ENCODE results near the gene NRXN3. TPM values are rescaled to one million over a fixed set of nuclear protein-coding genes. Genes with fewer than 3 reads are reported as not detected.

Gene NRXN3
- total RNA-seq, 1 experiment from 2014 or later, result not detected

- Histone ChIP-seq H2AFZ (ENCODE audit: low read depth, low read length, poor library complexity, severe bottlenecking) (no peak overlapping the region), H3K79me2 (ENCODE audit: insufficient read depth, low read length) (no peaks in the 10 kb centered on the region), H3K27me3 (ENCODE audit: insufficient read depth, low read length) (0 out of 2 replicates have a peak, but pooled peaks cover 2% of the 10 kb centered on the region), H3K9me2 (ENCODE audit: insufficient read depth) (no peaks in the 10 kb centered on the region), H3K27ac (ENCODE audit: low read depth, low read length) (no peak overlapping the region), H3K36me3 (ENCODE audit: control insufficient read depth in 1 of 2, insufficient read depth in 2 of 2, low read length in 2 of 2) (no peaks in the 10 kb centered on the region), H3K4me3 (replicated peaks in 1 of 2; ENCODE audit: low read depth in 1 of 2, low read length in 2 of 2) (no peak overlapping the region), H3K9ac (ENCODE audit: low read length) (no peak overlapping the region), H3K9me3 (ENCODE audit: control insufficient read depth in 1 of 2, insufficient read depth in 1 of 2, low read depth in 1 of 2, low read length in 2 of 2) (no peaks in the 10 kb centered on the region), H3K4me1 (ENCODE audit: control insufficient read depth in 1 of 2, insufficient read depth in 2 of 2, low read length in 2 of 2) (no peaks in the 10 kb centered on the region), H4K20me1 (ENCODE audit: insufficient read depth) (no peaks in the 10 kb centered on the region), H3K4me2 (ENCODE audit: low read length) (no peak overlapping the region)
- no peak for ATAC-seq
- CTCF ChIA-PET, result no interaction called here
- POLR2A ChIA-PET, result no interaction called here
- RAD21 ChIA-PET (ENCODE audit: low non-redundant PET in 1 of 2, low total read pairs in 2 of 2, uncharacterized antibody in 2 of 2, unreplicated experiment in 2 of 2), result no interaction called here
- TF ChIP-seq ELF1 (IDR thresholded peaks at IDR 0.05; ENCODE audit: borderline replicate concordance, low read depth), result no peak
- no peak for TF ChIP-seq CEBPB (IDR thresholded peaks at IDR 0.05; ENCODE audit: low read depth)
- no peak for TF ChIP-seq ZNF274 (IDR thresholded peaks at IDR 0.05; ENCODE audit: low read depth, low read length)
- no peak for TF ChIP-seq SP1 (IDR thresholded peaks at IDR 0.05; ENCODE audit: low read depth)
- TF ChIP-seq, protein P1, sequence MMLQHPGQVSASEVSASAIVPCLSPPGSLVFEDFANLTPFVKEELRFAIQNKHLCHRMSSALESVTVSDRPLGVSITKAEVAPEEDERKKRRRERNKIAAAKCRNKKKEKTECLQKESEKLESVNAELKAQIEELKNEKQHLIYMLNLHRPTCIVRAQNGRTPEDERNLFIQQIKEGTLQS (IDR thresholded peaks at IDR 0.05), result no peak
- TF ChIP-seq YY1 (IDR thresholded peaks at IDR 0.05; ENCODE audit: extremely low read depth, insufficient replicate concordance, low read depth, low read length), result no peak
- TF ChIP-seq EGR1 (IDR thresholded peaks at IDR 0.05; ENCODE audit: low read depth), result no peak
- no peak for TF ChIP-seq SIN3A (IDR thresholded peaks at IDR 0.05; ENCODE audit: low read depth)
- TF ChIP-seq POLR2A (IDR thresholded peaks at IDR 0.05; ENCODE audit: borderline replicate concordance, extremely low read depth, insufficient read depth, insufficient read length), result no peak
- no peak for TF ChIP-seq JUND (IDR thresholded peaks at IDR 0.05)
- no TSS peak for BruUV-seq (replicated peaks)
- no peak for DNase-seq (ENCODE audit: low read depth, low spot score)
- intact Hi-C loops (cut with micrococcal nuclease), result no loop called here
Observed at GRCh38 chr14:78412475-78412874, 242.3 kb downstream of the NRXN3 start.

GRCh38 chr14:78414172-78414571 lies 244.0 kb downstream of the NRXN3 start:
- CTCF ChIA-PET, result no interaction called here
- no peak for TF ChIP-seq ZBTB33 (IDR thresholded peaks at IDR 0.05; ENCODE audit: extremely low read depth, insufficient replicate concordance, low read length)
- TF ChIP-seq CEBPB (IDR thresholded peaks at IDR 0.05; ENCODE audit: low read depth), result no peak
- TF ChIP-seq YY1 (IDR thresholded peaks at IDR 0.05; ENCODE audit: extremely low read depth, insufficient replicate concordance, low read depth, low read length), result no peak
- TF ChIP-seq SP1 (IDR thresholded peaks at IDR 0.05; ENCODE audit: low read depth), result no peak
- TF ChIP-seq ZNF274 (IDR thresholded peaks at IDR 0.05; ENCODE audit: low read depth, low read length), result no peak
- TF ChIP-seq, protein P1 (IDR thresholded peaks at IDR 0.05), result no peak
- no peak for TF ChIP-seq JUND (IDR thresholded peaks at IDR 0.05)
- TF ChIP-seq POLR2A (IDR thresholded peaks at IDR 0.05; ENCODE audit: borderline replicate concordance, extremely low read depth, insufficient read depth, insufficient read length), result no peak
- TF ChIP-seq, protein P2, sequence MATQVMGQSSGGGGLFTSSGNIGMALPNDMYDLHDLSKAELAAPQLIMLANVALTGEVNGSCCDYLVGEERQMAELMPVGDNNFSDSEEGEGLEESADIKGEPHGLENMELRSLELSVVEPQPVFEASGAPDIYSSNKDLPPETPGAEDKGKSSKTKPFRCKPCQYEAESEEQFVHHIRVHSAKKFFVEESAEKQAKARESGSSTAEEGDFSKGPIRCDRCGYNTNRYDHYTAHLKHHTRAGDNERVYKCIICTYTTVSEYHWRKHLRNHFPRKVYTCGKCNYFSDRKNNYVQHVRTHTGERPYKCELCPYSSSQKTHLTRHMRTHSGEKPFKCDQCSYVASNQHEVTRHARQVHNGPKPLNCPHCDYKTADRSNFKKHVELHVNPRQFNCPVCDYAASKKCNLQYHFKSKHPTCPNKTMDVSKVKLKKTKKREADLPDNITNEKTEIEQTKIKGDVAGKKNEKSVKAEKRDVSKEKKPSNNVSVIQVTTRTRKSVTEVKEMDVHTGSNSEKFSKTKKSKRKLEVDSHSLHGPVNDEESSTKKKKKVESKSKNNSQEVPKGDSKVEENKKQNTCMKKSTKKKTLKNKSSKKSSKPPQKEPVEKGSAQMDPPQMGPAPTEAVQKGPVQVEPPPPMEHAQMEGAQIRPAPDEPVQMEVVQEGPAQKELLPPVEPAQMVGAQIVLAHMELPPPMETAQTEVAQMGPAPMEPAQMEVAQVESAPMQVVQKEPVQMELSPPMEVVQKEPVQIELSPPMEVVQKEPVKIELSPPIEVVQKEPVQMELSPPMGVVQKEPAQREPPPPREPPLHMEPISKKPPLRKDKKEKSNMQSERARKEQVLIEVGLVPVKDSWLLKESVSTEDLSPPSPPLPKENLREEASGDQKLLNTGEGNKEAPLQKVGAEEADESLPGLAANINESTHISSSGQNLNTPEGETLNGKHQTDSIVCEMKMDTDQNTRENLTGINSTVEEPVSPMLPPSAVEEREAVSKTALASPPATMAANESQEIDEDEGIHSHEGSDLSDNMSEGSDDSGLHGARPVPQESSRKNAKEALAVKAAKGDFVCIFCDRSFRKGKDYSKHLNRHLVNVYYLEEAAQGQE (IDR thresholded peaks at IDR 0.05; ENCODE audit: low read depth), result no peak
- no peak for TF ChIP-seq ZFX (IDR thresholded peaks at IDR 0.05)
- no peak for TF ChIP-seq EZH2 (IDR thresholded peaks at IDR 0.05)
- no peak for TF ChIP-seq MAX (IDR thresholded peaks at IDR 0.05)

More at GRCh38 chr14:78414172-78414571, 244.0 kb downstream of the NRXN3 start:
- POLR2A ChIA-PET, result no interaction called here
- Histone ChIP-seq H3K9ac (ENCODE audit: low read length) (no peak overlapping the region), H3K9me3 (ENCODE audit: control insufficient read depth in 1 of 2, insufficient read depth in 1 of 2, low read depth in 1 of 2, low read length in 2 of 2) (no peaks in the 10 kb centered on the region), H3K27ac (ENCODE audit: low read depth, low read length) (no peak overlapping the region), H2AFZ (ENCODE audit: low read depth, low read length, poor library complexity, severe bottlenecking) (no peak overlapping the region), H4K20me1 (ENCODE audit: insufficient read depth) (no peaks in the 10 kb centered on the region), H3K36me3 (ENCODE audit: control insufficient read depth in 1 of 2, insufficient read depth in 2 of 2, low read length in 2 of 2) (no peaks in the 10 kb centered on the region), H3K9me2 (ENCODE audit: insufficient read depth) (no peaks in the 10 kb centered on the region), H3K4me2 (ENCODE audit: low read length) (no peak overlapping the region), H3K4me1 (ENCODE audit: control insufficient read depth in 1 of 2, insufficient read depth in 2 of 2, low read length in 2 of 2) (no peaks in the 10 kb centered on the region), H3K4me3 (replicated peaks in 1 of 2; ENCODE audit: low read depth in 1 of 2, low read length in 2 of 2) (no peak overlapping the region), H3K79me2 (ENCODE audit: insufficient read depth, low read length) (no peaks in the 10 kb centered on the region), H3K27me3 (ENCODE audit: insufficient read depth, low read length) (0 out of 2 replicates have a peak, but pooled peaks cover 2% of the 10 kb centered on the region)
- no peak for ATAC-seq
- no TSS peak for BruUV-seq (replicated peaks)
- RAD21 ChIA-PET (ENCODE audit: low non-redundant PET in 1 of 2, low total read pairs in 2 of 2, uncharacterized antibody in 2 of 2, unreplicated experiment in 2 of 2), result no interaction called here
- DNase-seq (ENCODE audit: low read depth, low spot score), result no peak
- intact Hi-C loops (cut with micrococcal nuclease), result no loop called here

All from HCT116 (cell line).